ENCODE results near the gene HDGFL1.

The HDGFL1 gene

GRCh38 chr6:22569281-22570184, at the start of gene HDGFL1:
TSS of gene HDGFL1 (plus strand) at chr6:22569566. CDS start at chr6:22569576, 10 bp downstream.
- no peak for DNase-seq (ENCODE audit: low read depth)

- no peak for DNase-seq (ENCODE audit: low read depth)
These were observed 48.3 kb upstream of the HDGFL1 start for GRCh38 chr6:22521035-22521434.

GRCh38 chr6:22526736-22527135, 42.6 kb upstream of the HDGFL1 start:
- DNase-seq (ENCODE audit: low read depth), result no peak

DNA sequence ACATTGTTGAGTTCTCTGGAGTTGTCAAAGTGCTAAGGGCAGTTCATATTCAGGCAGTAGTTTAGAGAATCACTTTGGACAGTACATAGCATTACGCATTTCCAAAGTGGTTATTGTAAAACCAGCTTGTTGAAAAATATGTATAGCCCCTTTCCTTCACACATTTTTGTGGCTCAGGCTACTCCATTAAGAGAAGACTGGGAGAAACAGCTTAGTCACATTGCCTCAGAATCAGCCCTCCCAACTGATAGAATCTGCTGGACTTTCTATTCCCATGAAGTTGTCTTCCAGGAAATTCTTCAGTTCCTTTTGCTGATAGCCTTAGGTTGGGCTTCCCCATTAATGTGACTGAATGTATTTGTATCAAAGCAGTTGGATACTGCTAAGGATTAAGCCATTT, 39.5 kb upstream of the HDGFL1 start:
- DNase-seq (ENCODE audit: low read depth), result no peak

DNA sequence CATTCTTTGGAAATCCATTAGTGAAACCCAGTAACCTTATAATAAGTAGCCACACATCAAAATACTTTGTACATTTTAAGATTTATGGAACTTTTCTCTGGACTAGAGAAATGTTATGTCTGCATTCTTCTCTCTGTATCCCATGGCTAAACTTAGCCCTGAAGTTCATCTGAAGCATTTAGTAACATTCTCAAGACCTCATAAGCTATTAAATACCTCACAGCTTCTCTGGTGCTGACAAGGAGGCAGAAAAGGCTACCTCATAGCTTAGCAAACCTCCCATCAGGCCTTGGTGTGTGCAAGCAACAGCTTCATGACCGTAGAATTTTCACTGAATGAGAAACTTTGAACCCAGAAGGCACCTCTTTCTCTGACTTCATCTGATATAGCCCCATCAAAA, 38.9 kb upstream of the HDGFL1 start:
- no peak for DNase-seq (ENCODE audit: low read depth)

DNA sequence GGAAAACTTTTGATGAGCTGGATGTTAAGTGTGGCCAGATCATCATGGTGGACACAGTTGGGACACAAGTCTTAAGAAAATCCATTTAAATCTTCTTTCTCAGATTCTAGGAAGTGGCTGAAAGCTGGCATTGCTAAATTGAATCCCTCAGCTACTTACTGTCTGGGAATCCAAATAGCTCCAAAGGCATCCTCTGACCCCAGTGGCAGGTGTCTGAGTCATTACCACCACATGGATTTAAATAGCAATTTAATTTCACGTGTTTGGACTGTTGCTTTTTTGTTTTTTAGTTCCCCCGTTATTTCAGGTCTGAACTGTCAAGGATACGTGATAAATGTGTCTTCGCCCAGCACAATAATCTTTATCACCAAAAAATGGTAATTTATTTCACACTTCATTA, 33.2 kb upstream of the HDGFL1 start:
- no peak for DNase-seq (ENCODE audit: low read depth)

DNA sequence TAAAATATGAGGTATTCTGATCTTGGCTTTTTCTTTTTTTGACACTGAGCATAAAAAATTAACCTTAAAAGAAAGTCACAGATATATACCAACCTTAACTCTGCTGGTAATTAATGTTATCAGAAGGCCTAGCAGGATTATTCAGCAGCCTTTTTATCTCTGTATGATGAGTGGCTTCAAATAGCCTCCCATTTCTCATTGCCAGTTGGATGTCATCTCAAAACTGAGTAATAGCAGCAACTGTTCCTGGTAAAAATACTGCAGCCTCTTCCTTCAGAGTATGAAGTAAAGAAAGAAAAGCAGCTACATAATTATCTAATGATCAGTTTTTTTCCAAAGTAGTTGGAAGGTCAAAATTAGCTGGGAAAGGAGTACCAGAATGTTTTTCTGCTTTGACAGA, 24.9 kb upstream of the HDGFL1 start:
- DNase-seq (ENCODE audit: low read depth), result no peak

- no peak for DNase-seq (ENCODE audit: low read depth)
These were observed 24.3 kb upstream of the HDGFL1 start for GRCh38 chr6:22545051-22545450.

- DNase-seq (ENCODE audit: low read depth), result no peak
These were observed 23.1 kb upstream of the HDGFL1 start for GRCh38 chr6:22546236-22546635.

DNA sequence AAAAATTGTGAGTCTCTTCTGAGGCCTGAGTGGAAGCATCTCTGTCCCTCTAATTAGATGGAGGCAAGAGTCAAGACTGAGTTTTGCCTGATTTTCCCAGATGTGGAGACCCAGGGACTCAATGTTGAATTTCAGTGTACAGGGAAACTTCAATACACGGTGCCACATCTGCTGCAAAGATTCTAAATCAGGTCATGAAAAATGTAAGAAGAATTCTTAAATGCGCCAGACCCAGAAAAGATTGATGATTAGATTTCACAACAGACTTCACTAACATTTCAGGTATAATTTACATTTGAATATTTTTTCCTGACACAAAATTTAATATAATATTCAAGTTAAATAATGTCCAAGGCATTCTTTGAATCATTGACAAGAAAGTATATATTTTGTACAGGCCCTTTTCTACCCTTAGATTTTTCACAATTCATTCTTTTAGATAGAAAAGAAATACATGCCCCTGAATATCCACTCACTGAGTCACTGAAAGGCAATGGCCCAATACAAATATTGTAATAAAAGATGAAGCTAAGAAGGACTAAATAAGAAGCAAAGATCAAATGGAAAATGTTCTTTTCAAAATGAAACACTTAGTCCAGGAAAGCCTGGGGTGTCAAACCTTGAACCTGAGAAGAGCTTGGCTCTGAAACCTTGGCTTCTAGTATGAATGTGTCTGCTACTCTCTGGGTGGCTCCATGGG, 18.2 kb upstream of the HDGFL1 start:
- no peak for DNase-seq (ENCODE audit: low read depth)

GRCh38 chr6:22556266-22556665, 13.1 kb upstream of the HDGFL1 start:
- DNase-seq (ENCODE audit: low read depth), result no peak

DNA sequence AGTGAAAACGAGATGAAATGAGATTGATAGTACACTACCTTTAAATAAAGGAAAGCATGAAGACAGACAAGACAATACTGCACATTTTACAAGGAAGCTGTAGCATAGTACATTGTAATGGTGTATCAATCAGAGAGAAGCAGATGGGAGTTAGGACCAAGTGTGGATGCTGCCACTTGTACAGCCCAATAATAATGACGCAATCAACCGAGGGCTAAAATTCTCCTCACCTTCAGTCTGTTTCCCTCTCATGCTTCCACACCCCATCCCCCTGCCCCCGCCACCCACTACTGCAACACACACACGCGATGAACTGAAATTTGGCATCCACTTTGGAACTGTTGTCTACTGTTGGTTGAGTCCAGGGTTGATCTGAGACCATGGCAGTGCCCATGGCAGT, 12.4 kb upstream of the HDGFL1 start:
- no peak for DNase-seq (ENCODE audit: low read depth)

DNA sequence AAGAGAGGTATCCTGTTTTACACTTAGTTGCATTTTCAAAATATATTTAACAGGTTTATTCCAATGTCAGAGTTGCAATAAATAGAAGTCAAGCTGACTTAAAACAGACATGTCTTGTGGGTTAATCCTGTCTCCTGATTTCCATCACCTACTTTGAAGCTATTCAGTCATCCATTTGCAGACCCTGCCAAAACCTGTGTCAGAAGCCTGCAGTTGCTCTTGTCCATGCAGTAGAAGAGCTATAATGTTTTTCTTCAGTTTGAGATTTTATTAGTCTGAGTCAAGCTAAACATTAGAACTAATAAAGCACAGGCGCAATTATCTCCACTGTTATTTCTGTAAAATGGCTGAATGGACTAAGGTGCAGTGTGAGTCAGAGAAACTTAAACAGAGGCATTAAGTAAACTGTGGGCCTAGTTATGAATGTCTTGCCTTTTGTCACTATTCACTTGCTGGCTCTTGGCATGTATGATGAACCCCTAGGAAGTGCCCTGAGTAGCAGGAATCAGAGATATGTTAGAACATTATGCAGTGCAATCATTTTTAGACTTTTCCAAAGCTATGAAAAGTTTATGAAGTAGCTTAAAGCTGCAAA, 11.0 kb upstream of the HDGFL1 start:
- DNase-seq (ENCODE audit: low read depth), result no peak

DNA sequence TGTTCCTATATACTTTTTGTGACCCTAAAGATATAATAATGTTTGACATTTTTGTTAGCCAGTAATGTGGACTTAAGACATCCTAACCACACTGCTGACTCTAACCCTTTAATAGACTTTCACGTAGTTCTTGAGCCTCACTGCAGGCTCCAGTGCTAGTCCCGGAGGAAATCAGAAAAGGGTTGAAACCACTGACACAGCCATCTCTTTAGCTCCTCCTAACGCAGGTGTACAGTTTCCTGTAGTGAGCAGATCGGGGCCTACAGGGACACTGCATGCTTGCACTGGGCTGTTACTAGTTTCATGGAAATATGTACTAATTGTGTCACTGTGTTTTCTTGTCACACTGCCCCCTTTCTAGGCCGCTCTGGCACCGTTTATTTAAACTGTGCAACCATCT, 512 bp upstream of the HDGFL1 start:
- no peak for DNase-seq (ENCODE audit: low read depth)

GRCh38 chr6:22570185-22570551, 802 bp downstream of the HDGFL1 start:
- DNase-seq (ENCODE audit: low read depth), result no peak

- DNase-seq (ENCODE audit: low read depth), result no peak
These were observed 5.8 kb downstream of the HDGFL1 start for GRCh38 chr6:22575190-22575589.

DNA sequence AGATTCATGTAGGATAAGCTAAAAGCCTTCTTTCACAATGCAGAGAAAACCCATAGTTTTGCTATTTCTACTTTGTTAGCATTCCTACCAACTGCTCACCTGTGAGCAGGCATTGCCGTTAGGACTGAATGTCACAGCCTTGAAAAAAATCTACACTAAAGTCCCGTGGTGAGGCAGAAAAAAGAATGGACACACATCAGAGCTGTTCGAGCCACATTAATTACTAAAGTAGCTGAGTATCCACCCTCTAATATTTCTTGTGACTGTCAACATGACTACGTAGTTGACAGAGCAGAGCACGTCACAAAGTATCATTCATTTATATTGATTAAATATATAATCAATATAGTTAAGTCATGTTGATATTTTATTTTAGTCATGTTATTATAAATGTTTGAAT, 10.1 kb downstream of the HDGFL1 start:
- DNase-seq (ENCODE audit: low read depth), result no peak

DNA sequence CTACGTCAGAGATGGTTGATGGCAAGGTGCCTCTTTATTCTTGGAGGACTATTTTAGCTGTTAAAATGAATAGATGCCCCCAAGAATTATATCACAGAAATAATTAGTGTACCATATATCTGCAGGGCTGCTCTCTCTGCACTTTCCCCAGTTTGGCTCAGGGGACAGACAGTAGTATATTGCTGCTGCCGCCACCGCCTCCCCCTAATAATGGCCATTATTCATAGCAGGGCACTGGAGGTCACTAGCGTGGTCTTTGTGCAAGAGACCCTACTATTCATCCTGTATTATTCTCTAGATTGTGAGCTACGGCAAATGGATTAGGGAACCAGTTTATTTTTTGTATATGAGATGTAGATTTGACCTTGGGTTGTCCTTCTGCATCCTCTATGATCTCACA, 11.0 kb downstream of the HDGFL1 start:
- no peak for DNase-seq (ENCODE audit: low read depth)

- DNase-seq (ENCODE audit: low read depth), result no peak
These were observed 13.2 kb downstream of the HDGFL1 start for GRCh38 chr6:22582417-22583205.

DNA sequence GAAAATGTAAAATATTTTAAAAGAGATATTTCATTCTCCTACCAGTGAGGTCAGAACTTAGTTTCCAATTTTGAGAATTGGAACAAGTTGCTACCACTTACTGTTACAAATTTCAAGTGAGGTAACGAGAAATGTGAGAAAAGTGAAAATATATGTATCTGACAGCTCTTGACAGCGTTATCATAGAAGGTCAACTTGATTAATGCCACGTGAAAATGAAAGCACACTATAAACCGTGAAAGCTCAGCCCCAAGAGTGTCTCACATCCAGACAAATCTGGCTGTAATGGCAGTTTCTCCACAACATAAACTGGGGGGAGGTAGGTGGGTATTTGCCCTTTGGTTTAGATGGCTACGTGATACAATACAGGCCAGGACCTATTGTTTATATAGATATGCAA, 13.9 kb downstream of the HDGFL1 start:
- DNase-seq (ENCODE audit: low read depth), result no peak

DNA sequence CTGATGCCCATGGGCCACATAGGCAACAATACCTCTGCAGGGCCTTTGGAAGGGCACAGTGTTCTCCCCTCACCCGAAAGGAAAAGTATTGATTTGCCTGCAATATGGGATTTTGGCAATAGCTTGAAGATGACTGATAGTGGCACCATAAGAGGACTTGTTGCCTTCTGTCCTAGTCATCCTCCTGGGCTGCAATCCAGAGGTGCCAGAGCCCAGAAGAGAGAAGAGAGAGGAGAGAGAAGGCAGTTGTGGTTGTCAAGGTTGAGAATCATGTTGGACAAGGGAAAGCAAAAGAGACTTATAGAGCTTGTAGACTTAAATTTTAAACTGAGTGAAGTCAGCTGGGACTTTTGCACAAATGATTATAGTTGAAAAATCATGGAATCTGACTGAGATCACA, 14.6 kb downstream of the HDGFL1 start:
- no peak for DNase-seq (ENCODE audit: low read depth)

GRCh38 chr6:22589118-22589517, 19.8 kb downstream of the HDGFL1 start:
- DNase-seq (ENCODE audit: low read depth), result no peak
